Measurements from ENCODE around the gene DDAH1.

- TF ChIP-seq POLR2AphosphoS5 (IDR thresholded peaks at IDR 0.05) (no peak), CTCF (IDR thresholded peaks at IDR 0.05; ENCODE audit: poor library complexity, severe bottlenecking) (no peak), EZH2 (IDR thresholded peaks at IDR 0.05; ENCODE audit: borderline replicate concordance, insufficient read depth, low read length, poor library complexity, severe bottlenecking) (no peak), TAF1 (IDR thresholded peaks at IDR 0.05; ENCODE audit: low read depth) (no peak), RAD21 (conservative IDR thresholded peaks at IDR 0.05) (no peak)
Observed at GRCh38 chr1:85314726-85315125, 150.2 kb downstream of the DDAH1 start.

All from neural cell (in vitro differentiated cells).